GM10266 (cell line): Measurements from ENCODE around the gene GPR155.
A peak's percentile ranks its signal among the peaks of the same experiment; 100 is the strongest.
"Not testable (repeated sequence)": the region's sequence is repeated elsewhere in the genome, so short reads cannot be mapped to it uniquely, and the experiment has no call there.

Source experiments
- DNase-seq: peaks from one replicate; pipeline ENCODE4 v3.0.0; 2012; ENCODE audit errors: extremely low spot score
- CTCF ChIP-seq: IDR thresholded peaks from 2 replicates; pipeline ENCODE4 v1.5.1; 2012; ENCODE audit warnings: mild to moderate bottlenecking, low read depth; ENCODE audit not compliant: control insufficient read depth, insufficient read depth; ENCODE audit errors: missing control alignments

Gene GPR155

GRCh38 chr2:174399171-174399570, 87.7 kb downstream of the GPR155 start:
- DNase-seq, result no peak
- TF ChIP-seq CTCF, result no peak

GRCh38 chr2:174397773-174398172, 89.1 kb downstream of the GPR155 start:
- DNase-seq, result no peak
- no peak for TF ChIP-seq CTCF

DNA sequence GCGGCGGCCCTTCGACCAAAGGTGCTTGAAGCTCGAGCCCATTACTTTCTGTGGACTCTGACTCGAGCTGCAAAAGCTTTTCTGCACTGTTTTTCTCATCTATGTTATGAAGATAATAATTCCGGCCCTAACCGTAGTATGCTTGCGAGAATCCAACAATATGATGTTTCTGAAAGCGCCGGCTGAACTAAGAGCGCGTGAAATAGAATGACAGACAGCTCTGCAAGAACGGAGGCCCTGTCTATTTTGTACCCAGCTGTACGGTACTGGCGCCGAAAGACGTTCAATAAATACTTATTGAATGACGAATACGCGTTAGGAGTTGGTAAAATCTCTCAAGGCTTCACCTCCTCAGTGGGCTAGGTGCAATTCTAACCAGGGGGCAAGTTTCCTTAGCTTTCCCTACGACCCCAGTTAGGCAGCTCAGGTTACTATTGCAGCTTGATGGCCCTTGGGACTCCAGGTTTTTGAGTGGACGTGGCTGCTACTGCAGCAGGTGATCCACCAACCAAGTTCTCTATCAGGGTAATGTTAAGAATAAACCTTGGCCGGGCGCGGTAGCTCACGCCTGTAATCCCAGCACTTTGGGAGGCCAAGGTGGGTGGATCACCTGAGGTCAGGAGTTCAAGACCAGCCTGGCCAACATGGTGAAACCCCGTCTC, 90.7 kb downstream of the GPR155 start:
- DNase-seq, result no peak
- TF ChIP-seq CTCF, result no peak

- no peak for TF ChIP-seq CTCF
- DNase-seq, result peak; percentile 90
Measured at GRCh38 chr2:174395284-174395968, 91.4 kb downstream of the GPR155 start, which contains the start of gene SCRN3. SCRN3 (plus strand) TSS chr2:174395730; CDS start chr2:174398284, 2,554 bp downstream.

- no peak for TF ChIP-seq CTCF
- DNase-seq, result no peak
Measured at GRCh38 chr2:174392706-174393105, 94.1 kb downstream of the GPR155 start.

- DNase-seq, result not testable (repeated sequence)
Measured at GRCh38 chr2:174390303-174390702, 96.5 kb downstream of the GPR155 start.

GRCh38 chr2:174389542-174389941, 97.3 kb downstream of the GPR155 start:
- TF ChIP-seq CTCF, result no peak
- no peak for DNase-seq

DNA sequence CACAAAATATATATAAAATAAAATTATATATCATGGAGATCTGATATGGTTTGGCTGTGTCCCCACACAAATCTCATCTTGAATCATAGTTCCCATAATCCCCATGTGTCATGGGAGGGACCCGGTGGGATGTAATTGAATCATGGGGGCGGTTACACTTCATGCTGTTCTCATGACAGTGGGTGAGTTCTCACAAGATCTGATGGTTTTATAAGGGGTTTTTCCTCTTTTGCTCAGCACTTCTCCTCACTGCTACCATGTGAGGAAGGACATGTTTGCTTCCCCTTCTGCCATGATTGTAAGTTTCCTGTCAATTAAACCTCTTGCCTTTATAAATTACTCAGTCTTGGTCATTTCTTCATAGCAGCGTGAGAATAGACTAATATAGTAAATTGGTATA, 98.1 kb downstream of the GPR155 start:
- not testable (repeated sequence) for DNase-seq
